Ectodermal cell (in vitro differentiated cells): Measurements from ENCODE around the gene USF2. TPM values are rescaled to one million over a fixed set of nuclear protein-coding genes. Genes with fewer than 3 reads are reported as not detected.
A peak's percentile ranks its signal among the peaks of the same experiment; 100 is the strongest.
"Not testable (repeated sequence)": the region's sequence is repeated elsewhere in the genome, so short reads cannot be mapped to it uniquely, and the experiment has no call there.

Source experiments
- H3K27ac ChIP-seq: 2 replicates; pipeline ENCODE4 v1.7.0; 2013; ENCODE audit warnings: mild to moderate bottlenecking, low read depth, low read length; ENCODE audit not compliant: insufficient read depth, poor library complexity, severe bottlenecking
- H3K27me3 ChIP-seq: 2 replicates; pipeline ENCODE4 v1.7.0; 2013; ENCODE audit warnings: mild to moderate bottlenecking, low read length; ENCODE audit not compliant: insufficient read depth, control insufficient read depth, poor library complexity, severe bottlenecking
- H3K36me3 ChIP-seq: one replicate; pipeline ENCODE4 v1.7.0; 2013; ENCODE audit warnings: low read length; ENCODE audit not compliant: control insufficient read depth, insufficient read depth
- H3K4me1 ChIP-seq: one replicate; pipeline ENCODE4 v1.7.0; 2013; ENCODE audit warnings: low read length; ENCODE audit not compliant: control insufficient read depth, insufficient read depth
- H3K4me3 ChIP-seq: 2 replicates; pipeline ENCODE4 v1.7.0; 2013; ENCODE audit warnings: low read depth, low read length, control low read depth; ENCODE audit not compliant: insufficient read depth
- H3K9me3 ChIP-seq: 2 replicates; pipeline ENCODE4 v1.7.0; 2013; ENCODE audit warnings: mild to moderate bottlenecking, low read length, moderate library complexity; ENCODE audit not compliant: control insufficient read depth
- WGBS, 2 experiments: methylation state at CpG; one replicate each; pipeline ENCODE4 v1.1.7; 2013; ENCODE audit warnings: missing lambda C conversion rate in 2 of 2; 5-methylcytosine and 5-hydroxymethylcytosine counted together
- polyA plus RNA-seq, 4 experiments: library from polyadenylated mRNA; stranded (reverse); fragments of 50-300 nt; gene quantifications; one replicate each; pipeline ENCODE4 v1.2.3, GENCODE V29; 2013

The USF2 gene
- 126 TPM for polyA plus RNA-seq (2013, experiment 1 of 4)
- polyA plus RNA-seq (2013, experiment 2 of 4) = 132 TPM
- 131 TPM for polyA plus RNA-seq (2013, experiment 3 of 4)
- polyA plus RNA-seq (2013, experiment 4 of 4) = 143 TPM

DNA sequence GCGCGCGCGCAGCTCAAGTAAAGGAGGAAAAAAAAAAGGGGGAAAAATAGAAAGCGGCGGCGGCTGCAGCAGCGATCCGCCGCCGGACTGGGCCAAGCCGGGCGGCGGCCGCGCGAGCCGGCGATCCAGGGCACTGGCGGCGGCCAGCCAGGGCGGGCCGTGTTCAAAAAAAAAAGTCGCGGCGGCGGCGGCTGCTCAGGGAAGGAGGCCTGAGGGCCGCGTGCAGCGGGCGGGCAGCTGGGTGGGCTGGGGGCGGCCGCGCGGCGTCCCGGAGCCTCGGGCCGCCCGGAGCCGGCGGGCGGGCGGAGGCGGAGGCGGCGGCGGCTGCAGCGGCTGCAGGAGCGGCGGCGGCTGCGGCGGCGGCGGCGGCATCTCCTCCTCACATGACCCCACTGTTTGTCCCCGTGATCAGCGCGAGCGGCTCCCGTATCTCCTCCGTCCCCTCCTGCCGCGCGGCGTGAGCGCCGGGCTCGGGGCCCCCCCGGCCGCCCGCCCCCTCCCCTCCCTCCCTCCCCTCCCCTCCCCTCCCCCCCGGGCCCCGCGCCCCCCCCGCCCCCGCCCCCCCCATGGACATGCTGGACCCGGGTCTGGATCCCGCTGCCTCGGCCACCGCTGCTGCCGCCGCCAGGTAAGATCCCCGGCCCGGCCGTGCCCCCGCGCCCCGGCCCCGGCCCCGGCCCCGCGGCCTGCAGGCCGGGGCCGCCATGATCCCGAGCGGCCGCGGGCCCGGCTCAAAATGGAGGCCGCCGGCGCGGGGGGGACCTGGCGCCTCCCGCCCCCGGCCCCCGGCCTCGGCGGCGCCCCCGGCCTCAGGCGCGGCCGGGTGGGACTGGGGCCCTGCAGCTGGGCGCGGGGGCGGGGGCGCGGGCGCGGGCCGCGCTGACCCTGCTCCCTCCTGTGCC is at the start of gene USF2:
USF2 (plus strand) TSS at position 427 of the 902 bp plus-strand sequence; CDS start at position 567, 140 bp downstream.
- peaks cover 20% of the 10 kb centered on the region for H3K4me1 ChIP-seq
- H3K27ac ChIP-seq = peak within 1 kb of the TSS; percentile 77
- peak within 1 kb of the TSS; percentile 45 for H3K4me3 ChIP-seq
- no peaks in the 10 kb centered on the region for H3K27me3 ChIP-seq
- no peaks in the 10 kb centered on the region for H3K9me3 ChIP-seq
- peaks cover 26% of the 10 kb centered on the region for H3K36me3 ChIP-seq
- 0 to 1% methylated on average over 111 to 112 of the region's 126 CpGs for WGBS, 2 experiments

GRCh38 chr19:35219008-35219407 is 49.8 kb upstream of the USF2 start:
- no peaks in the 10 kb centered on the region for H3K4me1 ChIP-seq
- WGBS, 2 experiments = 83 to 100% methylated on average over 1 of the region's 1 CpG
- no peaks in the 10 kb centered on the region for H3K9me3 ChIP-seq
- no peak overlapping the region for H3K4me3 ChIP-seq
- no peak overlapping the region for H3K27ac ChIP-seq
- H3K27me3 ChIP-seq = no peaks in the 10 kb centered on the region
- no peaks in the 10 kb centered on the region for H3K36me3 ChIP-seq

GRCh38 chr19:35220315-35220921 is 48.3 kb upstream of the USF2 start:
- Histone ChIP-seq H3K9me3 (no peaks in the 10 kb centered on the region), H3K4me1 (no peaks in the 10 kb centered on the region), H3K27me3 (no peaks in the 10 kb centered on the region), H3K27ac (no peak overlapping the region), H3K36me3 (no peaks in the 10 kb centered on the region), H3K4me3 (no peak overlapping the region)
- 75 to 77% methylated on average over 3 of the region's 3 CpGs for WGBS, 2 experiments

DNA sequence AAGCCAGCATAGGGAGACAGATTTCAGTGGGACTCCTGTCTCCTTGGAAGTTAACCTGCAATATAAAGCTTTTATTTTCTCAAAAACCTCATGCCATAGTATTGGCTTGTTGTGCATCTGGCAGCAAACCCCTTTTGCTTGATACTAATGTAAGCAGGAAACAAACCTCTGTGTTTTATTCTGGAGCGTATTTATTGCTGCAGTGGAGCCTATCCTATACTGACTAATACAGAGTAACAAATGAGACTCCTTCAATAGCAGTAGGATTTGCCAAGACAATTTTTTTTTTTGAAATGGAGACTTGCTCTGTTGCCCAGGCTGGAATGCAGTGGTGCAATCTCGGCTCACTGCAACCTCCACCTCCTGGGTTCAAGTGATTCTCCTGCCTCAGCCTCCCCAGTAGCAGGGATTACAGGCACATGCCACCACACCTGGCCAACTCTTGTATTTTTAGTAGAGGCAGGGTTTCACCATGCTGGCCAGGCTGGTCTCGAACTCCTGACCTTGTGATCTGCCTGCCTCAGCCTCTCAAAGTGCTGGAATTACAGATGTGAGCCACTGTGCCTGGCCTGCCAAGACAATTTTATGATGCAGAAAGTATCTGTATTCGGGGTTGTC is 47.7 kb upstream of the USF2 start:
- not testable (repeated sequence) for H3K27ac ChIP-seq, H3K4me1 ChIP-seq, H3K9me3 ChIP-seq, H3K36me3 ChIP-seq, H3K4me3 ChIP-seq, H3K27me3 ChIP-seq
- WGBS, 2 experiments = 93 to 95% methylated on average over 3 to 4 of the region's 4 CpGs

DNA sequence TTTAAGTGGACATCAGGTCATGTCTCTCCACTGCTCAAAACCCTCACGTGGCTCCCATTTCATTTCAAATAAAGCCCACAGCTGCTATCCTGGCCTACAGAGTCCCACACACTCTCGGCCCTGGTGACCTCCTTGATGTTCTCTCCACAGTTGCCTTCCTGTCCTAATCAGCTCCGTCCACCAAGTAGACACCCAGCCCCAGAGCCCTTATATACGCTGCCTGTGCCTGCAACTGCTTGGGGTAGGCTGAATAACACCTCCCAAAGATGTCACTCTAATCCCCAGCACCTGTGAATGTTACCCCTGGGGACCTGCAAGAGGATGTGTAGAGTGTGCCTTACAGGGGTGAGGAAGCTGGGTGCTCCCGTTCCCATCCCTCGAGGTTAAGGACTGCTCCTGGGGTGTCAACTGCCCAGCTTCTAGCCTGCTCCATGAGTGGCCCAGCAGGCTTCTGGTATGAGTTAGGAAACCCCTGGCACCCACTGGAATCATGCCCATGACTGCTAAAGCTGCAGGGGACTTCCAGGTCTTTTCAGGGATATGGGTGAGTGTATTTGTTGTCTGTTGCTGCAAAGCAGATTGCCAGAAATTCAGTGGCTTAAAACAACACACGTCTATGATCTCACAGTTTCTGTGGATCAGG is 46.3 kb upstream of the USF2 start:
- H3K36me3 ChIP-seq = no peaks in the 10 kb centered on the region
- H3K27ac ChIP-seq = no peak overlapping the region
- H3K9me3 ChIP-seq = no peaks in the 10 kb centered on the region
- H3K4me3 ChIP-seq = no peak overlapping the region
- 84 to 86% methylated on average over 7 of the region's 7 CpGs for WGBS, 2 experiments
- no peaks in the 10 kb centered on the region for H3K4me1 ChIP-seq
- H3K27me3 ChIP-seq = no peaks in the 10 kb centered on the region

- Histone ChIP-seq H3K4me1 (no peaks in the 10 kb centered on the region), H3K36me3 (no peaks in the 10 kb centered on the region), H3K4me3 (no peak overlapping the region), H3K27ac (no peak overlapping the region), H3K27me3 (no peaks in the 10 kb centered on the region), H3K9me3 (no peaks in the 10 kb centered on the region)
- WGBS, 2 experiments = 71 to 79% methylated on average over 6 of the region's 6 CpGs
Measured at GRCh38 chr19:35223084-35223790, 45.5 kb upstream of the USF2 start.

DNA sequence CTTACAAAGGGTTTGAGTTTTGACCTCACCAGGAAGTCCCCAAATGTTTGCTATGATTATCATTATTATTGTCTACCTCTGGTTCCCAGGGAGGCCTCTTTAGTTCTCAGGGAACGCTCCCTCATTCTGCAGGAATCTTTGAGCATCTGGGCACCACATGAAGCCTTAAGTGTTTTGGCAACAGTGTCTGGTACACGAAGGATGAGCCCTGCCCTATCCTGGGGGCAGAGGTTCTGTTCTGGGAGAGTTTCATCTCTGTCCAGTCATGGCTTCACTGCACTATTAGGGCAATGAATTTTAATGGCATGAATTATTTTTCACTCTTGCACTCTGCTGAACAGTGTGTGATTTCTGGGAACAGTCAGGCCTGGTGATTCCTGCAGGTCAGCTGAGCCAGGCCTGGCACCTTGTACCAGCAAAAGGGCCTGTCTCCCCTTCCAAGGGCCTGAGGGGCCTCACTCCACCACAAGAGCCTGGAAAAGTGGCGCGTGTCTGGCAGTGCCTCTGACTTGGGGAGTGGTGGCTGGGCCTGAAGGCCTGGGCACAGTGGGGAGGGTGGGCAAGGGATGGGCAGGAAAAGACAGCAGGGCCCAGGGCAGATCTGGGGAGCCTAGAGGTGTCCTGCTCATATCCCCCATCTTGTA is 44.8 kb upstream of the USF2 start:
- Histone ChIP-seq H3K27ac (no peak overlapping the region), H3K36me3 (no peaks in the 10 kb centered on the region), H3K27me3 (no peaks in the 10 kb centered on the region), H3K9me3 (no peaks in the 10 kb centered on the region), H3K4me3 (no peak overlapping the region), H3K4me1 (no peaks in the 10 kb centered on the region)
- 88 to 93% methylated on average over 4 of the region's 4 CpGs for WGBS, 2 experiments

- no peaks in the 10 kb centered on the region for H3K27me3 ChIP-seq
- H3K27ac ChIP-seq = no peak overlapping the region
- H3K4me3 ChIP-seq = no peak overlapping the region
- H3K4me1 ChIP-seq = no peaks in the 10 kb centered on the region
- no peaks in the 10 kb centered on the region for H3K9me3 ChIP-seq
- H3K36me3 ChIP-seq = no peaks in the 10 kb centered on the region
- 79 to 82% methylated on average over 41 of the region's 41 CpGs for WGBS, 2 experiments
Measured at GRCh38 chr19:35224681-35225571, 43.8 kb upstream of the USF2 start.
